Stimulated activated CD8-positive, alpha-beta memory T cell treated with anti-CD3 and anti-CD28 coated beads, Interleukin-7, amount 100 ng/mL, for 4 hours (primary cell): Measurements from ENCODE around the gene PDE4B.
"Not testable (repeated sequence)": the region's sequence is repeated elsewhere in the genome, so short reads cannot be mapped to it uniquely, and the experiment has no call there.

ENCODE experiments used
- DNase-seq, 2 donors: peaks; one replicate each; pipeline ENCODE4 v3.0.0-alpha.2; 2020; ENCODE audit warnings: low read depth in 2 of 2

The PDE4B gene

DNA sequence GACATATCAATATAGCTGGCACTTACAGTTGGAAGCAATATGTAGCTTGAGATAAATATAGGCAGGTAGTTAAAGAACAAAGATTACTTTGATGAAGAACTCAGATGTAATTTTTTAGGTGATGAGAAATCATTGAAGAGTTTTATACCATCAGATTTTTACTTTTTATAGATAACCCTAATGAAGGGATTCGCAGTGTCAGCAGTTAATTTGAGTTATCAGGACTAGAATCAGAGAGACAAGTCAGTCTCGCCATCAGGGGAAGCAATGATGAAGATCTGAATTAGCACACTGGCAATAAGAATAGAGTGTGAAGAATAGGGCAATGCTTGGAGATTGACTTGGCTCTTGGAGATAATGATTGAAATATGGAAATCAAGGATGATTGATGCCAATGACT, 342.5 kb downstream of the PDE4B start:
- no peak for DNase-seq

DNA sequence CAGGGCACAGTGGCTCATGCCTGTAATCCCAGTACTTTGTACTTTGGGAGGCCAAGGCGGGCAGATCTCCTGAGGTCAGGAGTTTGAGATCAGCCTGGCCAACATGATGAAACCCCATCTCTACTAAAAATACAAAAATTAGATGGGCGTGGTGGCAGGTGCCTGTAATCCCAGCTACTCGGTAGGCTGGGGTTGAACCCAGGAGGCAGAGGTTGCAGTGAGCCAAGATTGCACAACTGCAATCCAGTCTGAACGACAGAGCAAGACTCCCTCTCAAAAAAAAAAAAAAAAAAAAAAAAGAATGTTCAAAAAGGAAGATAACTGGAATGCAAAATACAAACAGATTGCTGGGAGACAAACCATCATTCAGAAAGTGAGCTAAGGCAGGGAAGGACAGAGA, 343.7 kb downstream of the PDE4B start:
- DNase-seq = not testable (repeated sequence)

GRCh38 chr1:66137235-66137634, 344.5 kb downstream of the PDE4B start:
- no peak for DNase-seq

DNA sequence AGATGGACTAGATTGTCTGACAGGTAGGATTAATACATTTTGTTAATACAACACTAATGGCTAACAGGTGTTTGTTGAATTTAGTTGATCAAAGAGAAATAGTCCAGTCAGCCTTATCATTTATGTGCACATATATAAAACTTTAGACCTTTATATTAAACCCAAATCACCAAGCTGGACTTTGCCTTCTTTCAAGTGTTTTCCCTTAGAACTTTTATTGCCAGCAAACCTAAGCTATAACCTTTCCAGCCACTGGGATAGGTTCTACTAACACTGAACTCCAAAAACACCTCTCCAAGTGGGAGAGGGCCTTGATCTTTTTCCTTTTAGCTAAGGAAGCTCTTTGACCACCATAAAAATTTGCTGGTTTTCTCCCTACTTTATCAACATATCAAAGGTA, 345.9 kb downstream of the PDE4B start:
- no peak for DNase-seq

GRCh38 chr1:66140072-66140471, 347.4 kb downstream of the PDE4B start:
- DNase-seq = no peak

GRCh38 chr1:66143651-66144050, 351.0 kb downstream of the PDE4B start:
- no peak for DNase-seq

DNA sequence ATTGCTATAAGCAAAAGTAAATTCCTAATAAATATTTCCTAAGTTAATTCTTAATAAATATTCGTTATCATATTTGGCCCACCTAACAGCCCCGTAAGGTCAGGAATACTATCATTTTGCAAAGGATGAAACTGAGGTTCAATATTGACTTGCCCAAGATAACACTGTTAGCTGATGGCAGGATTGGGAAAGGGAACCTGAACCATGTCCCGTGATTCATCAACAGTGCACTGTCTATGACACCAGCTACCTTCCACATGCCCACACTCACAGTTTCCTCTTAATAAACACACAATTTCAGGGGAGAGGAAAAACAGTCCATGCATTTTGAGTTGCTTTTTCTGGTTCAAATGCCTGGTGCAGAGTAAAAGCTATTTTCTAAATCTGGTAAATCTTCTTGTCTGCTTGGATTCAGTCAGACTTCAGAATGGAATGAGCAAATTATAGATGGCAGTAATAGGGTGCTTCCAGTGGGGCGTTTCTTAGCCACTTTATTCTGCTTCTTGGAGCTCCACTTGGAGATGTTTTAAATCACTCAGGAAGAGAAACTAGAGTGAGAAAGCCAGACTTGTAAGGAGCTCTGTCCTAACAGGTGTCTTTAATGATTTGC, 354.6 kb downstream of the PDE4B start:
- no peak for DNase-seq

DNA sequence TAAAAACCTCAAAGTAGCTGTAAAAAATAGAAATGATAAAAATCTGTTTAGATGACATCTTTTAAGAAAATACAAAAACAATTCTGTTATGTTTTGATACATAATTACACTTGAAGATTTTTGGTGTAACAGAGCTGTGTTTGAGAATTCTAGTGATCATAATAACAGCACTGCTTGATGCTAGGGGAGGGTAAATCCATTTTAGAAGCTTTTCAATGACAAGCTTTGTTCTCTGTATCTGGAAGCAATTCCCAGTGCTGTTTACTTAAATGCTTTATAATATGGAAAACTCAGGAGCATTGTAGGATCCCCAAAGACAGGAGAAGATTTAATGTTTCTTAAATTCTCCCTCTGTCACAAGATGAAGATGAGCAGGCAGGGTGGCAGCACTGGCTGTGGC, 359.3 kb downstream of the PDE4B start:
- no peak for DNase-seq

GRCh38 chr1:66154394-66154793, 361.7 kb downstream of the PDE4B start:
- DNase-seq = no peak

GRCh38 chr1:66156144-66156543, 363.4 kb downstream of the PDE4B start:
- no peak for DNase-seq

- DNase-seq = no peak
These were observed 367.1 kb downstream of the PDE4B start for GRCh38 chr1:66159800-66160199.

- no peak for DNase-seq
These were observed 368.0 kb downstream of the PDE4B start for GRCh38 chr1:66160719-66161118.

- no peak for DNase-seq
These were observed 374.1 kb downstream of the PDE4B start for GRCh38 chr1:66166753-66167152.

- no peak for DNase-seq
These were observed 374.6 kb downstream of the PDE4B start for GRCh38 chr1:66167267-66167666.

DNA sequence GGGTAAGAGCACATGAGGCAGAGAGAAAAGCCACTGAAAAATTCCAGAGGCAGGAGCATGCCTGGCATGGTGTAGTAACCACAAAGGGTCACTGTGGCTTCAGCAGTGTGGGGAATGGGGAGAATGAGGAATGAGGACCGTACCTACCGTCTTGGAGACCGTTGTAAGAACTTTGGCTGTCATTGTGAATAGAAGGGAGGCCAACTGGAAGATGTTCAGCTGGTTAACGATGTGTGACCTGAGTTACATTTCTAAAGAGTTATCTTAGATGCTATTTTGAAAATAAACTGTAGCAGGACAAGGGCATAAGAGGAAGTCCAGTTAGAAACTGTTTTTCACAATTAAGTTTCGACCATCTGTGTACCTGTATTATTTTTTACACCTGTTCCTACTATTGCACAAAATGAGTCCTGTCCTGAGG, 375.8 kb downstream of the PDE4B start:
- DNase-seq = no peak

- no peak for DNase-seq
These were observed 376.4 kb downstream of the PDE4B start for GRCh38 chr1:66168948-66169671.

- DNase-seq = no peak
These were observed 379.6 kb downstream of the PDE4B start for GRCh38 chr1:66172272-66172671.

DNA sequence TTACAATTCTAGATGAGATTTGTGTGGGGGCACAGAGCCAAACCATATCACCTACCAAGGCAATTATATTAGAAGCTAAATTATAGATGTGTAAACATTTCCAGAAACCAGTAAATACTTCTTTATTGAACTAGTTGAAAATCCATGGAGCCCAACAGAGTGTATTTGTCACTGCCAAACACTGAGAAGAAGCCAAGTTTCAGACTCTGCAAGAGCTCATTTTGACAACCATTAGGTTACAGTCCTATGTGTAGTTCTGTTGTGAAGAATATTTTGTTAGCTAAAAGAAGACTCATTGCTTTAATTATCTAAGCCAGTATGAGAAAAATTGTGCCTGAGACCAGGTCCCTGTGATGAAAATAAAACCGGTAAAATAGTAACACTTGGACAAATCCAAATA, 382.4 kb downstream of the PDE4B start:
- no peak for DNase-seq

DNA sequence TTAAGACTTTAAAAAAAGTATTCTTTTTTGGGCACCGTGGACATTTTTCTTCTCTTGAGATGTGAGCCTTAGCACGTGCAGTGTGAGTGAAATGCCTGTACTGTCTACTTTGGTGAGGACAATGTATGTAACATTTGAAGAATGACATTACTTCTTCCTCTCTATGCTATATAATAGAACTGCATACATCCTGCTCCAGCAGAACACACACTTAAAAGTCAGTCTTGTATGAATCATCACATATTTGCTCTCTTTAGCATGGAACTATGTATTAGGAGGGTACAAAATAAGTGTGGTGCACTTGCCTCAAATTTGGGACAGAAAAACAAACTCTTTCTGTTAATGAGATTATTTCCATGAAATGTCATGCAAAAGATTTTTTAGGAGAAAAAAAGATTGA, 382.9 kb downstream of the PDE4B start:
- no peak for DNase-seq

- no peak for DNase-seq
These were observed 383.5 kb downstream of the PDE4B start for GRCh38 chr1:66176012-66176715.

DNA sequence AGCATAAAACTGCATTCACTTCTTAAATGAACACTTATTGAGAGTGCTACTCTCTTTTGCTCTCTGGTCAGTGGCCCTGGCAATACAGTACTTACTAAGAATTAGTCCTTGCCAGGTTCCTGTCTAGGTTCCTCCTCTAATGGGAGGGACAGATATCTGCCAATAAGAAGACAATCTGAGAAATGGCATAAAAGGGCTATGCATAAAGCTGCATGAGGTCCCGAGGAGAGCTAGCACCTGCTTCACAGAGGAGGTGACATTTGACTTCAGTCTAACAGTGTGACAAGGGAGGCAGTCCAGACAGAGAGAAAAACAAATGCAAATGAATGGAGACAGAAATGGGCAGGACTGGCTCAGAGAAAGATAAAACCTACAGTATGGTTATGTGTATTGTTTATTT, 384.1 kb downstream of the PDE4B start:
- no peak for DNase-seq

DNA sequence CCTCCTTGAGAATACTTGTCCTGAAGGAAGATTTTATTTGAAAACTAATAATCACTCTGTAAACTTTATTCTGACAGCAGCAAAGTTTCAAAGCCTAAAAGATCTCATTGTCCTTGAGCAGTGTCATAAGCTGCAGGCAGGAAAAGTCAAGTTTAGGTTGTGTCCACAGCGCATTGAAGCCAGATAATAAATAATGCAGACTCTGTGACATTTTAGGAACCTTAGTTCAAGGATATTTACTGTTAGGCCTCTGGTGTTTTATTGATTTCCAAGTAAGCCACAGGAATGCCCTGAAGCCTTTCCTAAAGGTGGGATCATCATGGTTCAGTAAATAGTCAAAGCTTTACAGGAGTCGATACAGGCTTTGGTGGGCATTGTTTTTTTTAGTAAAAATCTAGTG, 384.8 kb downstream of the PDE4B start:
- DNase-seq = no peak

- DNase-seq = no peak
These were observed 389.3 kb downstream of the PDE4B start for GRCh38 chr1:66182026-66182425.
